ENCODE results near the gene SNRPD2.

SNRPD2 gene

DNA sequence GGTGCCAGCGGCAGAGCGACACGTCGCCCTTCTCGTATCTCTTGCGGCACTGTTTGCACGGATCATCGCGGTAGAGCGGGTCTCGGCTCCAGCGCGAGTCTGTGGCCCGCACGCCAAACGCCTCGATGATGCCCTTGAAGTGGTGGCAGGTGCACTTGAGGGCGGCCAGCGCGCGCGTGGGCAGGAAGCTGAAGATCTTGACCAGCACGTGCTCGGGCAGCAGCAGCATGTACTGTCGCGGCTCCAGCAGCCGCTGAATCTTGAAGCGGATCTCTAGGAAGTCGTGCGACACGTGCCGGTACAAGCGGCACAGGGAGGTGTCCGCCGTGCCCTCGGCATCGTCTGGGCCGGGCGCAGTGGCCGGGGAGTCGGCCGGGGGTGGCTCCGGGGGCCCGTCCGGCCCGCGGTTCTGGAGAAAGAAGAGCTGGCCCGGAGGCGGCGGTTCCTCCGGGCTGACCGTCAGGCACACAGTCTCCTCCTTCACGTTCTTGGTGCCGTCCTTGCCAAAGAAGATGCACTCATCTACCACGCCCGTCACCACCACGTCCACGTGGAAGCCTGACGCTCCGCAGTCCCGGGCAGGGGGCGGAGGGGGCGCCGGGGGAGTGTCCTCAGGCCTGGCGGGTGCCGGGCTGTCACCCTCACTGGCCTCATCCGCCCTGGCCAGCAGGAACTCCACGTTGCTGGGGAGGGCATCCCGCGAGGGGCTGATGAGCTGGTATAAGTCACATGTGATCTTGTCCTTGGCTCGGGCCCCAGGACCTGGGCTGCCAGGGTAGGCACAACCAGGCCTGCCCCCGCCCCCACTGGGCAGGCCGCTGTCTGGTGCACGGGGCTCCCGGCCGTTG, 20.3 kb upstream of the SNRPD2 start:
- Histone ChIP-seq H3K4me2 (ENCODE audit: low read depth, low read length, poor library complexity, severe bottlenecking) (no peak overlapping the region), H3K79me2 (ENCODE audit: insufficient read depth, low read length) (peaks cover 49% of the 10 kb centered on the region), H3K36me3 (ENCODE audit: insufficient read depth, low read length) (peaks cover 10% of the 10 kb centered on the region; the same call in 1 of the 2 replicates)

GRCh38 chr19:45710356-45711130, 18.8 kb upstream of the SNRPD2 start:
- no peak for TF ChIP-seq EZH2phosphoT487 (IDR thresholded peaks at IDR 0.05; ENCODE audit: borderline replicate concordance)
- TF ChIP-seq CTCF (conservative IDR thresholded peaks at IDR 0.05; ENCODE audit: low read length) = no peak
- Histone ChIP-seq H3K9me3 (ENCODE audit: insufficient read depth, low read depth, low read length) (no peaks in the 10 kb centered on the region), H3F3A (ENCODE audit: low read depth) (no peaks in the 10 kb centered on the region), H3K4me1 (ENCODE audit: insufficient read depth, low read length, poor library complexity, severe bottlenecking) (peaks cover 6% of the 10 kb centered on the region), H3K36me3 (ENCODE audit: insufficient read depth, low read length) (peaks cover 10% of the 10 kb centered on the region; the same call in 1 of the 2 replicates), H3K4me3 (ENCODE audit: low read length, poor library complexity, severe bottlenecking) (no peak overlapping the region), H2AFZ (ENCODE audit: low read length) (no peak overlapping the region), H3K27me3 (ENCODE audit: insufficient read depth, low read length, poor library complexity, severe bottlenecking) (no peaks in the 10 kb centered on the region), H3K9me2 (replicated peaks; ENCODE audit: low read depth, low read length) (no peaks in the 10 kb centered on the region), H4K20me1 (ENCODE audit: insufficient read depth, low read length, poor library complexity, severe bottlenecking) (peaks cover 3% of the 10 kb centered on the region), H3K4me2 (ENCODE audit: low read depth, low read length, poor library complexity, severe bottlenecking) (no peak overlapping the region), H3K79me2 (ENCODE audit: insufficient read depth, low read length) (peaks cover 35% of the 10 kb centered on the region), H3K9ac (ENCODE audit: low read depth, low read length, poor library complexity, severe bottlenecking) (no peak overlapping the region)

More for the DNA sequence above, 20.3 kb upstream of the SNRPD2 start:
- no peaks in the 10 kb centered on the region for H3K9me3 ChIP-seq (ENCODE audit: insufficient read depth, low read depth, low read length)
- no peak overlapping the region for H3K4me3 ChIP-seq (ENCODE audit: low read length, poor library complexity, severe bottlenecking)
- H3K9me2 ChIP-seq (replicated peaks; ENCODE audit: low read depth, low read length) = no peaks in the 10 kb centered on the region
- H3K4me1 ChIP-seq (ENCODE audit: insufficient read depth, low read length, poor library complexity, severe bottlenecking) = peaks cover 18% of the 10 kb centered on the region
- no peak overlapping the region for H3K9ac ChIP-seq (ENCODE audit: low read depth, low read length, poor library complexity, severe bottlenecking)
- H4K20me1 ChIP-seq (ENCODE audit: insufficient read depth, low read length, poor library complexity, severe bottlenecking) = peaks cover 3% of the 10 kb centered on the region
- H3F3A ChIP-seq (ENCODE audit: low read depth) = no peaks in the 10 kb centered on the region
- TF ChIP-seq EZH2phosphoT487 (IDR thresholded peaks at IDR 0.05; ENCODE audit: borderline replicate concordance) (no peak), CTCF (conservative IDR thresholded peaks at IDR 0.05; ENCODE audit: low read length) (no peak)
- no peak overlapping the region for H2AFZ ChIP-seq (ENCODE audit: low read length)
- H3K27me3 ChIP-seq (ENCODE audit: insufficient read depth, low read length, poor library complexity, severe bottlenecking) = no peaks in the 10 kb centered on the region

- Histone ChIP-seq H3F3A (ENCODE audit: low read depth) (no peaks in the 10 kb centered on the region), H3K4me2 (ENCODE audit: low read depth, low read length, poor library complexity, severe bottlenecking) (no peak overlapping the region), H3K4me3 (ENCODE audit: low read length, poor library complexity, severe bottlenecking) (no peak overlapping the region), H3K9ac (ENCODE audit: low read depth, low read length, poor library complexity, severe bottlenecking) (no peak overlapping the region), H3K36me3 (ENCODE audit: insufficient read depth, low read length) (peaks cover 4% of the 10 kb centered on the region; the same call in 1 of the 2 replicates), H3K79me2 (ENCODE audit: insufficient read depth, low read length) (no peaks in the 10 kb centered on the region), H2AFZ (ENCODE audit: low read length) (no peak overlapping the region), H3K9me2 (replicated peaks; ENCODE audit: low read depth, low read length) (no peaks in the 10 kb centered on the region), H3K9me3 (ENCODE audit: insufficient read depth, low read depth, low read length) (no peaks in the 10 kb centered on the region), H4K20me1 (ENCODE audit: insufficient read depth, low read length, poor library complexity, severe bottlenecking) (no peaks in the 10 kb centered on the region), H3K27me3 (ENCODE audit: insufficient read depth, low read length, poor library complexity, severe bottlenecking) (no peaks in the 10 kb centered on the region), H3K4me1 (ENCODE audit: insufficient read depth, low read length, poor library complexity, severe bottlenecking) (no peaks in the 10 kb centered on the region)
- no peak for TF ChIP-seq EZH2phosphoT487 (IDR thresholded peaks at IDR 0.05; ENCODE audit: borderline replicate concordance)
- no peak for TF ChIP-seq CTCF (conservative IDR thresholded peaks at IDR 0.05; ENCODE audit: low read length)
These were observed 14.1 kb upstream of the SNRPD2 start for GRCh38 chr19:45705710-45706415.

Data from Loucy (cell line).